Neuronal stem cell (in vitro differentiated cells): ENCODE data around the gene CNTNAP2.

Experiments
- DNase-seq: peaks from one replicate; pipeline ENCODE4 v3.0.0-alpha.2; 2013; ENCODE audit warnings: low spot score
- H2AFZ ChIP-seq: one replicate; pipeline ENCODE4 v1.6.1; 2013; ENCODE audit warnings: mild to moderate bottlenecking, low read length, inconsistent platforms
- H2AK5ac ChIP-seq: 2 replicates; pipeline ENCODE4 v1.6.1; 2013; ENCODE audit warnings: low read depth, mild to moderate bottlenecking, inconsistent platforms, low read length, moderate library complexity, mixed read lengths
- H2BK120ac ChIP-seq: 2 replicates; pipeline ENCODE4 v1.6.1; 2013; ENCODE audit warnings: low read depth, mild to moderate bottlenecking, inconsistent platforms, low read length, moderate library complexity, mixed read lengths
- H2BK12ac ChIP-seq: one replicate; pipeline ENCODE4 v1.6.1; 2013; ENCODE audit warnings: low read length, inconsistent platforms
- H2BK15ac ChIP-seq: 2 replicates; pipeline ENCODE4 v1.6.1; 2013; ENCODE audit warnings: mild to moderate bottlenecking, low read length, inconsistent platforms, mixed read lengths
- H2BK5ac ChIP-seq: one replicate; pipeline ENCODE4 v1.6.1; 2013; ENCODE audit warnings: inconsistent platforms, mild to moderate bottlenecking, low read length, moderate library complexity
- H3K14ac ChIP-seq: one replicate; pipeline ENCODE4 v1.6.1; 2013; ENCODE audit warnings: low read length, inconsistent platforms
- H3K18ac ChIP-seq: 2 replicates; pipeline ENCODE4 v1.6.1; 2013; ENCODE audit warnings: low read length, inconsistent platforms
- H3K23ac ChIP-seq: 2 replicates; pipeline ENCODE4 v1.6.1; 2013; ENCODE audit warnings: low read depth, mild to moderate bottlenecking, mixed read lengths, low read length, inconsistent platforms; ENCODE audit not compliant: poor library complexity
- H3K27ac ChIP-seq: replicated peaks from 3 replicates; pipeline ENCODE4 v1.5.1; 2013; ENCODE audit warnings: low read length, inconsistent platforms
- H3K27me3 ChIP-seq, 3 experiments: 2 replicates each; pipeline ENCODE4 v1.6.1; 2013; ENCODE audit warnings: low read length in 3 of 3, mild to moderate bottlenecking in 2 of 3, inconsistent platforms in 1 of 3, low read depth in 1 of 3, mixed read lengths in 1 of 3, moderate library complexity in 1 of 3; ENCODE audit not compliant: control insufficient read depth in 3 of 3, insufficient read depth in 3 of 3
- H3K36me3 ChIP-seq, 2 donors: replicated peaks in 1 of 2; 2 replicates each; pipeline ENCODE4 v1.6.1; 2013; ENCODE audit warnings: low read length in 2 of 2; ENCODE audit not compliant: control insufficient read depth in 2 of 2, insufficient read depth in 2 of 2
- H3K4ac ChIP-seq: 2 replicates; pipeline ENCODE4 v1.6.1; 2013; ENCODE audit warnings: inconsistent platforms, mild to moderate bottlenecking, low read length, moderate library complexity
- H3K4me1 ChIP-seq, 2 donors: 1 replicate in 1 of 2; 2 replicates in 1 of 2; pipeline ENCODE4 v1.6.1; 2013; ENCODE audit warnings: low read length in 2 of 2, low read depth in 1 of 2; ENCODE audit not compliant: control insufficient read depth in 2 of 2, insufficient read depth in 1 of 2
- H3K4me2 ChIP-seq: one replicate; pipeline ENCODE4 v1.6.1; 2013; ENCODE audit warnings: mild to moderate bottlenecking, low read length, inconsistent platforms; ENCODE audit not compliant: insufficient read depth, poor library complexity, severe bottlenecking
- H3K4me3 ChIP-seq, 2 donors: 2 replicates each; pipeline ENCODE4 v1.5.1; 2013; ENCODE audit warnings: low read length in 2 of 2, mild to moderate bottlenecking in 2 of 2, inconsistent platforms in 1 of 2, moderate library complexity in 1 of 2
- H3K79me1 ChIP-seq: one replicate; pipeline ENCODE4 v1.6.1; 2013; ENCODE audit warnings: low read depth, mild to moderate bottlenecking, inconsistent platforms, low read length, moderate library complexity
- H3K9ac ChIP-seq: one replicate; pipeline ENCODE4 v1.6.1; 2013; ENCODE audit warnings: mild to moderate bottlenecking, low read depth, low read length, inconsistent platforms; ENCODE audit not compliant: poor library complexity
- H3K9me3 ChIP-seq, 2 donors: replicated peaks in 1 of 2; 2 replicates each; pipeline versions ENCODE3 to v1.6.1; 2013; ENCODE audit warnings: low read length in 2 of 2, mild to moderate bottlenecking in 2 of 2, inconsistent platforms in 1 of 2, low read depth in 1 of 2, mixed read lengths in 1 of 2, moderate library complexity in 1 of 2; ENCODE audit not compliant: control insufficient read depth in 2 of 2, insufficient read depth in 1 of 2
- H4K8ac ChIP-seq: one replicate; pipeline ENCODE4 v1.6.1; 2013; ENCODE audit warnings: low read depth, mild to moderate bottlenecking, inconsistent platforms, low read length, moderate library complexity
- H4K91ac ChIP-seq: one replicate; pipeline ENCODE4 v1.6.1; 2013; ENCODE audit warnings: low read length, low read depth, mild to moderate bottlenecking, inconsistent platforms; ENCODE audit not compliant: poor library complexity
- WGBS, 2 donors: extraction: QIAGEN DNeasy Blood & Tissue Kit; methylation state at CpG; one replicate each; pipeline ENCODE4 v1.1.7; 2013; ENCODE audit warnings: missing lambda C conversion rate in 2 of 2, mixed read lengths in 1 of 2; ENCODE audit not compliant: insufficient read length in 2 of 2, insufficient replicate concordance in 1 of 2; ENCODE audit errors: extremely low coverage in 2 of 2; 5-methylcytosine and 5-hydroxymethylcytosine counted together

The CNTNAP2 gene

DNA sequence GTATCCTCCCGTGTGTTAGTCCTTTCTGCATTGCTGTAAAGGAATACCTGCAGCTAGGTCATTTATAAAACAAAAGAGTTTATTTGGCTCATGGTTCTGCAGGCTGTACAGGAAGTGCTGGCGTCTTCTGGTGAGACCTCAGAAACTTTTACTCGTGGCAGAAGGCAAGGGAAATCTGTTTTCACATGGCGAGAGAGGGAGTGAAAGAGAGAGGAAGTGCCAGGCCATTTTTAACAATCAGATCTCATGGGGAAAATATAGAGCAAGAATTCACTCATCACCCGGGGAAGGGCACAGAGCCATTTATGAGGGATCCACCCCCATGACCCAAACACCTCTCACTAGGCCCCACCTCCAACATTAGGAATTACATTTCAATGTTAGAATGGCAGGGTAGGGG, 952.2 kb downstream of the CNTNAP2 start:
- Histone ChIP-seq H3K27me3 (no peaks in the 10 kb centered on the region), H2BK120ac (no peak overlapping the region), H3K4me2 (no peak overlapping the region), H3K27ac (no peak overlapping the region), H3K4me1 (no peaks in the 10 kb centered on the region), H3K9me3 (no peaks in the 10 kb centered on the region), H3K9ac (no peak overlapping the region), H2AFZ (no peak overlapping the region), H4K91ac (no peak overlapping the region), H3K4me3 (no peak overlapping the region), H4K8ac (no peak overlapping the region), H3K4ac (no peak overlapping the region), H2BK15ac (no peak overlapping the region), H2BK5ac (no peak overlapping the region), H3K79me1 (no peaks in the 10 kb centered on the region), H3K36me3 (no peaks in the 10 kb centered on the region), H2AK5ac (no peak overlapping the region), H2BK12ac (no peak overlapping the region), H3K14ac (no peak overlapping the region), H3K23ac (no peak overlapping the region), H3K18ac (no peak overlapping the region)
- WGBS, 2 donors = no CpG with 5 or more reads among the region's 5 CpGs
- no peak for DNase-seq

- Histone ChIP-seq H3K14ac (no peak overlapping the region), H4K91ac (no peak overlapping the region), H4K8ac (no peak overlapping the region), H3K23ac (no peak overlapping the region), H2AK5ac (no peak overlapping the region), H3K9ac (no peak overlapping the region), H3K36me3 (no peaks in the 10 kb centered on the region), H3K4me2 (no peak overlapping the region), H3K27me3 (no peaks in the 10 kb centered on the region), H2BK15ac (no peak overlapping the region), H2BK12ac (no peak overlapping the region), H2BK120ac (no peak overlapping the region), H3K4me3 (no peak overlapping the region), H3K4ac (no peak overlapping the region), H2AFZ (no peak overlapping the region), H3K27ac (no peak overlapping the region), H3K79me1 (no peaks in the 10 kb centered on the region), H3K18ac (no peak overlapping the region), H3K4me1 (no peaks in the 10 kb centered on the region), H2BK5ac (no peak overlapping the region), H3K9me3 (no peaks in the 10 kb centered on the region)
- WGBS, 2 donors = no CpG with 5 or more reads among the region's 1 CpG
- no peak for DNase-seq
These were observed 953.2 kb downstream of the CNTNAP2 start for GRCh38 chr7:147069771-147070170.

GRCh38 chr7:147070886-147071285, 954.3 kb downstream of the CNTNAP2 start:
- no peak overlapping the region for H3K9ac ChIP-seq
- no peaks in the 10 kb centered on the region for H3K79me1 ChIP-seq
- H3K4me2 ChIP-seq = no peak overlapping the region
- H3K4me3 ChIP-seq = no peak overlapping the region
- H3K23ac ChIP-seq = no peak overlapping the region
- H2BK120ac ChIP-seq = no peak overlapping the region
- no peak overlapping the region for H3K14ac ChIP-seq
- H2BK15ac ChIP-seq = no peak overlapping the region
- no peak overlapping the region for H2AFZ ChIP-seq
- H3K4me1 ChIP-seq = no peaks in the 10 kb centered on the region
- no peak for DNase-seq
- no peaks in the 10 kb centered on the region for H3K27me3 ChIP-seq
- no peaks in the 10 kb centered on the region for H3K36me3 ChIP-seq
- no peak overlapping the region for H2BK12ac ChIP-seq
- no CpG with 5 or more reads among the region's 1 CpG for WGBS, 2 donors
- H3K27ac ChIP-seq = no peak overlapping the region
- H3K9me3 ChIP-seq = no peaks in the 10 kb centered on the region
- H2BK5ac ChIP-seq = no peak overlapping the region
- H4K91ac ChIP-seq = no peak overlapping the region
- H3K18ac ChIP-seq = no peak overlapping the region
- no peak overlapping the region for H3K4ac ChIP-seq
- no peak overlapping the region for H4K8ac ChIP-seq
- no peak overlapping the region for H2AK5ac ChIP-seq

- Histone ChIP-seq H4K8ac (no peak overlapping the region), H3K9ac (no peak overlapping the region), H2AK5ac (no peak overlapping the region), H3K79me1 (no peaks in the 10 kb centered on the region), H3K4me2 (no peak overlapping the region), H3K23ac (no peak overlapping the region), H2BK12ac (no peak overlapping the region), H2BK15ac (no peak overlapping the region), H3K14ac (no peak overlapping the region), H3K4me1 (no peaks in the 10 kb centered on the region), H3K36me3 (no peaks in the 10 kb centered on the region), H2BK5ac (no peak overlapping the region), H3K27ac (no peak overlapping the region), H3K4me3 (no peak overlapping the region), H3K4ac (no peak overlapping the region), H3K27me3 (no peaks in the 10 kb centered on the region), H2BK120ac (no peak overlapping the region), H4K91ac (no peak overlapping the region), H3K9me3 (no peaks in the 10 kb centered on the region), H3K18ac (no peak overlapping the region), H2AFZ (no peak overlapping the region)
- DNase-seq = no peak
- WGBS, 2 donors = no CpG with 5 or more reads among the region's 1 CpG
These were observed 954.9 kb downstream of the CNTNAP2 start for GRCh38 chr7:147071536-147071935.
